Spinal cord (tissue), 10 donors: ENCODE data around the gene MC2R. TPM values are rescaled to one million over a fixed set of nuclear protein-coding genes. Genes with fewer than 3 reads are reported as not detected.
"Not testable (repeated sequence)": the region's sequence is repeated elsewhere in the genome, so short reads cannot be mapped to it uniquely, and the experiment has no call there.

Source experiments
- DNase-seq, 6 donors: peaks; one replicate each; pipeline versions ENCODE4 v3.0.0 to v3.0.0-alpha.2; 2013 to 2015; ENCODE audit warnings: low spot score in 6 of 6, low read depth in 4 of 6
- H3K27ac ChIP-seq: one replicate; pipeline ENCODE4 v1.5.1; 2013; ENCODE audit warnings: low read depth, low read length, control low read depth
- H3K27me3 ChIP-seq: one replicate; pipeline ENCODE4 v1.6.1; 2013; ENCODE audit warnings: low read length; ENCODE audit not compliant: control insufficient read depth, insufficient read depth
- H3K36me3 ChIP-seq: one replicate; pipeline ENCODE4 v1.6.1; 2013; ENCODE audit warnings: low read length; ENCODE audit not compliant: control insufficient read depth, insufficient read depth
- H3K4me1 ChIP-seq: one replicate; pipeline ENCODE4 v1.6.1; 2013; ENCODE audit warnings: low read length; ENCODE audit not compliant: control insufficient read depth, insufficient read depth
- H3K4me3 ChIP-seq: one replicate; pipeline ENCODE4 v1.5.1; 2013; ENCODE audit warnings: low read depth, low read length, control low read depth
- H3K9me3 ChIP-seq: one replicate; pipeline ENCODE4 v1.6.1; 2013; ENCODE audit warnings: low read length; ENCODE audit not compliant: control insufficient read depth, insufficient read depth
- WGBS: methylation state at CpG from one replicate; pipeline ENCODE4 v1.1.5; 2013; ENCODE audit warnings: missing lambda C conversion rate; ENCODE audit not compliant: insufficient coverage; 5-methylcytosine and 5-hydroxymethylcytosine counted together
- polyA plus RNA-seq, 2 donors: library from polyadenylated mRNA; unstranded; fragments of 120-200 nt; gene quantifications; one replicate each; pipeline ENCODE4 v1.2.1, GENCODE V29; 2013; ENCODE audit not compliant: insufficient read length in 2 of 2
- total RNA-seq, 2 donors: library from RNA; depleted of rRNA in 1 of 2; stranded (reverse); fragments of 120-200 nt in 1 of 2; fragments of >200 nt in 1 of 2; gene quantifications; one replicate each; pipeline versions ENCODE4 v1.2.3 to v1.2.4, GENCODE V29; 2013 to 2014
- donor health status: healthy.

MC2R gene
- total and polyA plus RNA-seq, 4 donors: not detected

GRCh38 chr18:13879492-13879891, 35.8 kb downstream of the MC2R start:
- 85% methylated on average over 3 of the region's 7 CpGs for WGBS

GRCh38 chr18:13878857-13879256, 36.5 kb downstream of the MC2R start:
- no CpG with 5 or more reads among the region's 2 CpGs for WGBS
- H3K4me1 ChIP-seq: no peaks in the 10 kb centered on the region
- H3K27ac ChIP-seq: no peak overlapping the region
- DNase-seq: no peak
- no peaks in the 10 kb centered on the region for H3K9me3 ChIP-seq
- H3K4me3 ChIP-seq: no peak overlapping the region
- H3K27me3 ChIP-seq: no peaks in the 10 kb centered on the region
- H3K36me3 ChIP-seq: no peaks in the 10 kb centered on the region

More at GRCh38 chr18:13879492-13879891, 35.8 kb downstream of the MC2R start:
- no peaks in the 10 kb centered on the region for H3K4me1 ChIP-seq
- H3K4me3 ChIP-seq: no peak overlapping the region
- no peaks in the 10 kb centered on the region for H3K9me3 ChIP-seq
- DNase-seq: no peak
- H3K27ac ChIP-seq: no peak overlapping the region
- no peaks in the 10 kb centered on the region for H3K27me3 ChIP-seq
- H3K36me3 ChIP-seq: no peaks in the 10 kb centered on the region

GRCh38 chr18:13877157-13877556, 38.2 kb downstream of the MC2R start:
- Histone ChIP-seq H3K36me3 (no peaks in the 10 kb centered on the region), H3K4me3 (no peak overlapping the region), H3K27ac (no peak overlapping the region), H3K27me3 (no peaks in the 10 kb centered on the region), H3K9me3 (no peaks in the 10 kb centered on the region), H3K4me1 (no peaks in the 10 kb centered on the region)
- 70% methylated on average over 4 of the region's 4 CpGs for WGBS
- DNase-seq: no peak

- no CpG with 5 or more reads among the region's 4 CpGs for WGBS
- Histone ChIP-seq H3K27me3 (peaks cover 6% of the 10 kb centered on the region), H3K27ac (no peak overlapping the region), H3K9me3 (no peaks in the 10 kb centered on the region), H3K4me3 (no peak overlapping the region), H3K4me1 (no peaks in the 10 kb centered on the region), H3K36me3 (no peaks in the 10 kb centered on the region)
- no peak for DNase-seq
Measured at GRCh38 chr18:13874558-13874957, 40.8 kb downstream of the MC2R start.

GRCh38 chr18:13872932-13873331, 42.4 kb downstream of the MC2R start:
- no CpG with 5 or more reads among the region's 5 CpGs for WGBS
- DNase-seq: no peak
- H3K27ac ChIP-seq: no peak overlapping the region
- H3K9me3 ChIP-seq: no peaks in the 10 kb centered on the region
- peaks cover 8% of the 10 kb centered on the region for H3K27me3 ChIP-seq
- H3K36me3 ChIP-seq: no peaks in the 10 kb centered on the region
- H3K4me1 ChIP-seq: peaks cover 9% of the 10 kb centered on the region
- no peak overlapping the region for H3K4me3 ChIP-seq

GRCh38 chr18:13872373-13872772, 43.0 kb downstream of the MC2R start:
- H3K4me3 ChIP-seq: no peak overlapping the region
- no peaks in the 10 kb centered on the region for H3K9me3 ChIP-seq
- H3K4me1 ChIP-seq: peaks cover 9% of the 10 kb centered on the region
- DNase-seq: no peak
- H3K27ac ChIP-seq: no peak overlapping the region
- no peaks in the 10 kb centered on the region for H3K36me3 ChIP-seq
- peaks cover 8% of the 10 kb centered on the region for H3K27me3 ChIP-seq
- WGBS: 93% methylated on average over 12 of the region's 14 CpGs

GRCh38 chr18:13871701-13872100, 43.6 kb downstream of the MC2R start:
- H3K27ac ChIP-seq: no peak overlapping the region
- DNase-seq: no peak
- no peaks in the 10 kb centered on the region for H3K36me3 ChIP-seq
- H3K27me3 ChIP-seq: peaks cover 8% of the 10 kb centered on the region
- no peak overlapping the region for H3K4me3 ChIP-seq
- peaks cover 9% of the 10 kb centered on the region for H3K4me1 ChIP-seq
- no peaks in the 10 kb centered on the region for H3K9me3 ChIP-seq
- WGBS: 51% methylated on average over 10 of the region's 13 CpGs

- no peaks in the 10 kb centered on the region for H3K36me3 ChIP-seq
- under 1% methylated on average over 43 of the region's 51 CpGs for WGBS
- no peak overlapping the region for H3K4me3 ChIP-seq
- peaks cover 9% of the 10 kb centered on the region for H3K4me1 ChIP-seq
- H3K27ac ChIP-seq: no peak overlapping the region
- no peaks in the 10 kb centered on the region for H3K9me3 ChIP-seq
- DNase-seq: peak in 3 of 6 donors; percentile 7 to 73 (median 53)
- H3K27me3 ChIP-seq: peaks cover 8% of the 10 kb centered on the region
Measured at GRCh38 chr18:13868501-13869271, 46.6 kb downstream of the MC2R start.

GRCh38 chr18:13862898-13863297, 52.4 kb downstream of the MC2R start:
- WGBS: 55% methylated on average over 4 of the region's 7 CpGs
- H3K36me3 ChIP-seq, H3K27me3 ChIP-seq, H3K4me1 ChIP-seq, DNase-seq, H3K9me3 ChIP-seq, H3K27ac ChIP-seq, H3K4me3 ChIP-seq: not testable (repeated sequence)

GRCh38 chr18:13849791-13850190, 65.5 kb downstream of the MC2R start:
- WGBS: 100% methylated on average over 2 of the region's 4 CpGs
- Histone ChIP-seq H3K27ac (no peak overlapping the region), H3K9me3 (peaks cover 3% of the 10 kb centered on the region), H3K4me3 (no peak overlapping the region), H3K36me3 (no peaks in the 10 kb centered on the region), H3K4me1 (no peaks in the 10 kb centered on the region), H3K27me3 (no peaks in the 10 kb centered on the region)
- no peak for DNase-seq
